Keratinocyte (primary cell): ENCODE results near the gene RAPGEF4. TPM values are rescaled to one million over a fixed set of nuclear protein-coding genes. Genes with fewer than 3 reads are reported as not detected.
A peak's percentile ranks its signal among the peaks of the same experiment; 100 is the strongest.

Experiments used
- DNase-seq: peaks from one replicate; pipeline ENCODE4 v3.0.0-alpha.2; 2011; ENCODE audit warnings: low read depth, missing footprints, low spot score
- FAIRE-seq: peaks from 2 replicates; lab custom pipeline; 2011; peaks lifted over from hg19 to GRCh38; lab: Jason Lieb, UNC
- H2AFZ ChIP-seq: 2 replicates; pipeline ENCODE4 v1.6.0; 2012; ENCODE audit warnings: low read length, control low read depth, inconsistent platforms; ENCODE audit not compliant: control insufficient read depth
- H3K27ac ChIP-seq: 2 replicates; pipeline ENCODE4 v1.5.1; 2011; ENCODE audit warnings: low read length; ENCODE audit not compliant: control insufficient read depth, insufficient read depth
- H3K27me3 ChIP-seq: 3 replicates; pipeline ENCODE4 v1.6.0; 2011; ENCODE audit warnings: low read length; ENCODE audit not compliant: control insufficient read depth, insufficient read depth; ENCODE audit errors: extremely low read depth
- H3K36me3 ChIP-seq, 2 experiments: 2 replicates in 1 of 2; 3 replicates in 1 of 2; pipeline ENCODE4 v1.5.1; 2011; ENCODE audit warnings: low read length in 2 of 2, mild to moderate bottlenecking in 1 of 2; ENCODE audit not compliant: control insufficient read depth in 2 of 2, insufficient read depth in 2 of 2; ENCODE audit errors: extremely low read depth in 1 of 2
- H3K4me1 ChIP-seq: 3 replicates; pipeline ENCODE4 v1.5.1; 2011; ENCODE audit warnings: low read length; ENCODE audit not compliant: control insufficient read depth, insufficient read depth; ENCODE audit errors: extremely low read depth
- H3K4me2 ChIP-seq: 3 replicates; pipeline ENCODE4 v1.6.0; 2011; ENCODE audit warnings: low read depth, low read length; ENCODE audit not compliant: control insufficient read depth, insufficient read depth; ENCODE audit errors: extremely low read depth
- H3K4me3 ChIP-seq, 3 experiments: fragments of 200-600 bp in 1 of 3; sonication (generic) in 1 of 3; 2 replicates in 2 of 3; 3 replicates in 1 of 3; pipeline ENCODE4 v1.5.1; 2011 to 2016; ENCODE audit warnings: low read length in 3 of 3, mild to moderate bottlenecking in 3 of 3, control low read depth in 2 of 3, inconsistent platforms in 1 of 3, low read depth in 1 of 3, mixed read lengths in 1 of 3, mixed run types in 1 of 3, moderate library complexity in 1 of 3; ENCODE audit not compliant: control insufficient read depth in 2 of 3, insufficient read depth in 2 of 3; ENCODE audit errors: extremely low read depth in 1 of 3
- H3K79me2 ChIP-seq: 2 replicates; pipeline ENCODE4 v1.6.0; 2012; ENCODE audit warnings: low read length; ENCODE audit not compliant: control insufficient read depth, insufficient read depth
- H3K9ac ChIP-seq: 3 replicates; pipeline ENCODE4 v1.6.0; 2011; ENCODE audit warnings: low read length; ENCODE audit not compliant: control insufficient read depth, insufficient read depth; ENCODE audit errors: extremely low read depth
- H3K9me1 ChIP-seq: 3 replicates; pipeline ENCODE4 v1.6.0; 2011; ENCODE audit warnings: low read length; ENCODE audit not compliant: control insufficient read depth, insufficient read depth; ENCODE audit errors: extremely low read depth
- H3K9me3 ChIP-seq: 2 replicates; pipeline ENCODE4 v1.5.1; 2012; ENCODE audit warnings: low read depth, low read length; ENCODE audit not compliant: control insufficient read depth
- H4K20me1 ChIP-seq: 3 replicates; pipeline ENCODE4 v1.6.0; 2011; ENCODE audit warnings: low read length; ENCODE audit not compliant: control insufficient read depth, insufficient read depth; ENCODE audit errors: extremely low read depth
- CTCF ChIP-seq, 3 experiments: IDR thresholded peaks in 1 of 3; conservative IDR thresholded peaks in 1 of 3; optimal IDR thresholded peaks in 1 of 3; 2 replicates in 2 of 3; 3 replicates in 1 of 3; pipeline versions ENCODE3 to v1.5.1; 2011; ENCODE audit warnings: low read length in 3 of 3, mild to moderate bottlenecking in 3 of 3, moderate library complexity in 2 of 3, control low read depth in 1 of 3, inconsistent platforms in 1 of 3; ENCODE audit not compliant: insufficient read depth in 2 of 3; ENCODE audit errors: extremely low read depth in 1 of 3
- EZH2 ChIP-seq: IDR thresholded peaks from one replicate; pipeline ENCODE4 v1.6.1; 2012; ENCODE audit warnings: inconsistent platforms, mild to moderate bottlenecking, low read length, moderate library complexity
- dilution Hi-C: fragments of 300-500 bp; cut with MboI; formaldehyde crosslinking; loops from one replicate; pipeline ENCODE4 v1.7.0; 2020; ENCODE audit warnings: low sequenced_read_pairs; ENCODE audit not compliant: extremely low pct_ligation_motif_present
- polyA plus RNA-seq, 5 experiments: library from polyadenylated mRNA; depleted of rRNA in 3 of 5; stranded (reverse) in 3 of 5; stranded (forward) in 1 of 5; unstranded in 1 of 5; fragments of >200 nt; gene quantifications; 1 replicate in 1 of 5; 2 replicates in 3 of 5; 3 replicates in 1 of 5; pipeline versions ENCODE4 v1.2.1 to v1.2.3, GENCODE V29; 2011 to 2012; ENCODE audit warnings: missing spikeins in 2 of 5, low read depth in 1 of 5, low replicate concordance in 1 of 5

The RAPGEF4 gene
- polyA plus RNA-seq, 1 donor (not counting 4 experiments of a cell fraction or from before 2014, with no cell fraction given), result 1.6 TPM

GRCh38 chr2:172713365-172713875 lies 22.2 kb upstream of the RAPGEF4 start:
- no peaks in the 10 kb centered on the region for H3K4me1 ChIP-seq
- H4K20me1 ChIP-seq, result no peaks in the 10 kb centered on the region
- no peaks in the 10 kb centered on the region for H3K9me1 ChIP-seq
- H3K27ac ChIP-seq, result no peak overlapping the region
- no peaks in the 10 kb centered on the region for H3K9me3 ChIP-seq
- no peak overlapping the region for H3K4me3 ChIP-seq
- dilution Hi-C loops, result no loop called here
- no peak overlapping the region for H3K9ac ChIP-seq
- H3K36me3 ChIP-seq, result no peaks in the 10 kb centered on the region
- no peaks in the 10 kb centered on the region for H3K79me2 ChIP-seq
- DNase-seq (no peak), FAIRE-seq (no peak)
- no peak overlapping the region for H3K4me2 ChIP-seq
- no peaks in the 10 kb centered on the region for H3K27me3 ChIP-seq
- no peak overlapping the region for H2AFZ ChIP-seq
- TF ChIP-seq EZH2 (no peak), CTCF (optimal IDR thresholded peaks at IDR 0.05 in 1 of 3, IDR thresholded peaks at IDR 0.05 in 1 of 3, conservative IDR thresholded peaks at IDR 0.05 in 1 of 3; ENCODE audit: extremely low read depth in 1 of 3, insufficient read depth in 2 of 3, low read length in 3 of 3) (no peak)

GRCh38 chr2:172722481-172722880 lies 13.2 kb upstream of the RAPGEF4 start:
- DNase-seq, result no peak
- H4K20me1 ChIP-seq, result no peaks in the 10 kb centered on the region
- H3K9me3 ChIP-seq, result no peaks in the 10 kb centered on the region
- TF ChIP-seq CTCF (optimal IDR thresholded peaks at IDR 0.05 in 1 of 3, IDR thresholded peaks at IDR 0.05 in 1 of 3, conservative IDR thresholded peaks at IDR 0.05 in 1 of 3; ENCODE audit: extremely low read depth in 1 of 3, insufficient read depth in 2 of 3, low read length in 3 of 3) (no peak), EZH2 (no peak)
- H3K79me2 ChIP-seq, result no peaks in the 10 kb centered on the region
- no peak overlapping the region for H3K4me2 ChIP-seq
- H3K27ac ChIP-seq, result no peak overlapping the region
- H3K36me3 ChIP-seq, result no peaks in the 10 kb centered on the region
- no peak overlapping the region for H3K4me3 ChIP-seq
- peaks cover 4% of the 10 kb centered on the region for H3K27me3 ChIP-seq
- no peaks in the 10 kb centered on the region for H3K9me1 ChIP-seq
- peaks cover 8% of the 10 kb centered on the region for H3K4me1 ChIP-seq
- H2AFZ ChIP-seq, result no peak overlapping the region
- peak; percentile 74 for FAIRE-seq
- no peak overlapping the region for H3K9ac ChIP-seq
- dilution Hi-C loops, result no loop called here
